HCT116 (cell line): ENCODE measurements around the gene KIRREL1. TPM values are rescaled to one million over a fixed set of nuclear protein-coding genes. Genes with fewer than 3 reads are reported as not detected.
A peak's percentile ranks its signal among the peaks of the same experiment; 100 is the strongest.

ENCODE experiments used
- ATAC-seq: fragments of 200-7000 bp; cut with Tn5 transposase; 2 replicates; pipeline ENCODE4 v1.9.1; 2020; ENCODE audit warnings: mild to moderate bottlenecking, moderate library complexity
- BruUV-seq: library from RNA; stranded (reverse); fragments of 400-500 nt; replicated peaks from 2 replicates; lab custom pipeline; 2021; lab: Mats Ljungman, UMichigan
- CTCF ChIA-PET: fragments of 300-600 bp; sonication (Branson Sonifier 250); formaldehyde crosslinking; loops from one replicate; lab custom pipeline; 2021; ENCODE audit warnings: antibody characterized with exemption; lab: Charles Lee
- POLR2A ChIA-PET: fragments of 300-600, 350-600 bp; sonication (Branson Sonifier 250); formaldehyde crosslinking; loops from one replicate; lab custom pipeline; 2021; ENCODE audit warnings: antibody characterized with exemption; lab: Charles Lee
- RAD21 ChIA-PET, 2 experiments: fragments of 300-600 bp; sonication (Branson Sonifier 250); formaldehyde crosslinking; loops; one replicate each; lab custom pipeline; 2023; ENCODE audit warnings: low total read pairs in 2 of 2; ENCODE audit not compliant: uncharacterized antibody in 2 of 2, unreplicated experiment in 2 of 2, low non-redundant PET in 1 of 2; lab: Charles Lee
- DNase-seq: peaks from one replicate; pipeline ENCODE4 v3.0.0-alpha.2; 2010; ENCODE audit warnings: low read depth, low spot score
- H2AFZ ChIP-seq: fragments of 200-600 bp; shearing (Covaris generic), sonication (generic); 2 replicates; pipeline ENCODE4 v1.6.1; 2017; ENCODE audit warnings: low read depth, mixed run types, mixed read lengths, antibody characterized with exemption, low read length; ENCODE audit not compliant: poor library complexity, severe bottlenecking
- H3K27ac ChIP-seq: 2 replicates; pipeline ENCODE4 v1.5.1; 2012; ENCODE audit warnings: low read depth, low read length
- H3K27me3 ChIP-seq: fragments of 200-600 bp; sonication (generic); 2 replicates; pipeline ENCODE4 v1.6.1; 2016; ENCODE audit warnings: mixed run types, low read length, mixed read lengths; ENCODE audit not compliant: insufficient read depth
- H3K36me3 ChIP-seq, 2 experiments: fragments of 200-500 bp in 1 of 2; fragments of 200-600 bp in 1 of 2; sonication (Bioruptor generic) in 1 of 2; sonication (generic) in 1 of 2; 2 replicates each; pipeline versions ENCODE4 v1.5.1 to v1.6.1; 2014 to 2016; ENCODE audit warnings: low read length in 2 of 2, inconsistent platforms in 1 of 2, mixed read lengths in 1 of 2, mixed run types in 1 of 2; ENCODE audit not compliant: insufficient read depth in 2 of 2, control insufficient read depth in 1 of 2
- H3K4me1 ChIP-seq, 2 experiments: fragments of 200-600 bp in 1 of 2; sonication (generic) in 1 of 2; 2 replicates each; pipeline versions ENCODE4 v1.5.1 to v1.6.1; 2012 to 2017; ENCODE audit warnings: low read length in 2 of 2, inconsistent platforms in 1 of 2, mild to moderate bottlenecking in 1 of 2, mixed read lengths in 1 of 2, mixed run types in 1 of 2, moderate library complexity in 1 of 2; ENCODE audit not compliant: insufficient read depth in 2 of 2, control insufficient read depth in 1 of 2
- H3K4me2 ChIP-seq: fragments of 200-600 bp; sonication (generic); 2 replicates; pipeline ENCODE4 v1.6.1; 2017; ENCODE audit warnings: mixed run types, low read length, mixed read lengths
- H3K4me3 ChIP-seq, 2 experiments: fragments of 200-600 bp in 1 of 2; sonication (generic) in 1 of 2; replicated peaks in 1 of 2; 2 replicates each; pipeline ENCODE4 v1.5.1; 2011 to 2016; ENCODE audit warnings: low read length in 2 of 2, control low read depth in 1 of 2, low read depth in 1 of 2, mild to moderate bottlenecking in 1 of 2, mixed read lengths in 1 of 2, mixed run types in 1 of 2
- H3K79me2 ChIP-seq: fragments of 200-600 bp; sonication (generic); 2 replicates; pipeline ENCODE4 v1.6.1; 2017; ENCODE audit warnings: mild to moderate bottlenecking, mixed run types, low read length, moderate library complexity, mixed read lengths; ENCODE audit not compliant: insufficient read depth
- H3K9ac ChIP-seq: fragments of 200-600 bp; sonication (generic); 2 replicates; pipeline ENCODE4 v1.6.1; 2016; ENCODE audit warnings: low read length, mixed read lengths
- H3K9me2 ChIP-seq: fragments of 200-600 bp; sonication (generic), shearing (Covaris generic); 2 replicates; pipeline ENCODE4 v1.6.1; 2017; ENCODE audit warnings: mixed run types, mild to moderate bottlenecking, moderate library complexity; ENCODE audit not compliant: insufficient read depth
- H3K9me3 ChIP-seq, 2 experiments: fragments of 200-500 bp in 1 of 2; fragments of 200-600 bp in 1 of 2; sonication (Bioruptor generic) in 1 of 2; sonication (generic) in 1 of 2; 2 replicates each; pipeline ENCODE4 v1.6.1; 2014 to 2017; ENCODE audit warnings: low read length in 2 of 2, mixed read lengths in 2 of 2, inconsistent platforms in 1 of 2, low read depth in 1 of 2, mild to moderate bottlenecking in 1 of 2, mixed run types in 1 of 2, moderate library complexity in 1 of 2; ENCODE audit not compliant: control insufficient read depth in 1 of 2, insufficient read depth in 1 of 2
- H4K20me1 ChIP-seq: fragments of 200-600 bp; sonication (generic), shearing (Covaris generic); 2 replicates; pipeline ENCODE4 v1.6.1; 2017; ENCODE audit warnings: mixed run types, mild to moderate bottlenecking, moderate library complexity; ENCODE audit not compliant: insufficient read depth
- CEBPB ChIP-seq: IDR thresholded peaks from 2 replicates; pipeline ENCODE4 v1.6.1; 2012; ENCODE audit warnings: low read depth
- EZH2 ChIP-seq: fragments of 200-600 bp; sonication (generic); IDR thresholded peaks from 2 replicates; pipeline ENCODE4 v1.6.1; 2017; ENCODE audit warnings: antibody characterized with exemption, mixed run types
- intact Hi-C: fragments of 100-400 bp; cut with micrococcal nuclease; formaldehyde crosslinking; loops from 2 replicates; pipeline ENCODE4 v1.10.0; 2022
- total RNA-seq: library from RNA; stranded (reverse); gene quantifications from one replicate; pipeline ENCODE4 v1.2.1, GENCODE V29; 2021; ENCODE audit not compliant: unreplicated experiment
- TF ChIP-seq, protein P1 (sequence below), 3 experiments: fragments of 200-600 bp in 1 of 3; sonication (generic) in 1 of 3; IDR thresholded peaks in 2 of 3; conservative IDR thresholded peaks in 1 of 3; 2 replicates each; pipeline ENCODE4 v1.5.1; 2012 to 2017; ENCODE audit warnings: low read depth in 2 of 3, low read length in 2 of 3, antibody characterized with exemption in 1 of 3, borderline replicate concordance in 1 of 3, control low read depth in 1 of 3, mild to moderate bottlenecking in 1 of 3, mixed read lengths in 1 of 3, mixed run types in 1 of 3, moderate library complexity in 1 of 3; ENCODE audit not compliant: insufficient read depth in 1 of 3

KIRREL1 gene
- total RNA-seq, 1 experiment from 2014 or later = 20.0 TPM

DNA sequence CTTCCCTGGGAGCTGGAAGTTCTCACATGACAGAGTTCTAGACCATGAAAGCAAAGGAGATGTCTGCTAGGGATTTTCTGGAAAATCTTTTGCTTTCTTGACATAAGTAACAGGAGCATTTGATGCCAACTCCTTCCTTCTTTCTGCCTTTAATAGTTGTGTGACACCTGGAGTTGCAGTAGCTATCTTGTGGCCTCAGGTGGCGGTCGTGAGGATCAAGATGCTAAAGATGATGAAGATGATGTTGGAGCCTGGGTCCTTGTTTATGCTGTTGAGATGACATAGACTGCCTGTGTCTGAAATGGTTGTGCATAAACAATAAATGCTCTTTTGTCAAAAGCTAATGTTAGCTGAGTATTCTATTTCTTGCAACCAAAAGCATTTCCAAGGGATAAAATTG is 32.7 kb upstream of the KIRREL1 start:
- H3K9ac ChIP-seq = no peak overlapping the region
- peaks cover 0 to 10% of the 10 kb centered on the region in 2 experiments; a peak in 2 of 4 replicates for H3K4me1 ChIP-seq
- no peak overlapping the region for H3K27ac ChIP-seq
- ChIA-PET RAD21 (interaction anchor here (0.8 to 1.6 kb wide), 2 partner anchors 83 to 161 kb away, joined by 3 read pairs; no protein-coding TSS in a partner anchor), POLR2A (interaction anchor here (1.0 kb wide), 1 partner anchor 161 kb away, joined by 6 read pairs; no protein-coding TSS in a partner anchor), CTCF (interaction anchor here (0.9 to 16.1 kb wide), 5 partner anchors 8 to 158 kb away, joined by 3 to 393 read pairs (median 3); no protein-coding TSS in a partner anchor)
- H2AFZ ChIP-seq = no peak overlapping the region
- ATAC-seq (peak; percentile 37; the same call in 1 of the 2 replicates), DNase-seq (no peak)
- H4K20me1 ChIP-seq = no peaks in the 10 kb centered on the region
- no peaks in the 10 kb centered on the region for H3K36me3 ChIP-seq
- intact Hi-C loops = loop anchor here (5.0 to 10.0 kb wide), 2 partner anchors 1037 to 1114 kb away; partner anchors contain the start of gene AIM2
- BruUV-seq = no TSS peak
- no peak overlapping the region for H3K4me2 ChIP-seq
- H3K9me3 ChIP-seq = no peaks in the 10 kb centered on the region
- no peaks in the 10 kb centered on the region for H3K9me2 ChIP-seq
- no peak for TF ChIP-seq CEBPB
- TF ChIP-seq, protein P1, sequence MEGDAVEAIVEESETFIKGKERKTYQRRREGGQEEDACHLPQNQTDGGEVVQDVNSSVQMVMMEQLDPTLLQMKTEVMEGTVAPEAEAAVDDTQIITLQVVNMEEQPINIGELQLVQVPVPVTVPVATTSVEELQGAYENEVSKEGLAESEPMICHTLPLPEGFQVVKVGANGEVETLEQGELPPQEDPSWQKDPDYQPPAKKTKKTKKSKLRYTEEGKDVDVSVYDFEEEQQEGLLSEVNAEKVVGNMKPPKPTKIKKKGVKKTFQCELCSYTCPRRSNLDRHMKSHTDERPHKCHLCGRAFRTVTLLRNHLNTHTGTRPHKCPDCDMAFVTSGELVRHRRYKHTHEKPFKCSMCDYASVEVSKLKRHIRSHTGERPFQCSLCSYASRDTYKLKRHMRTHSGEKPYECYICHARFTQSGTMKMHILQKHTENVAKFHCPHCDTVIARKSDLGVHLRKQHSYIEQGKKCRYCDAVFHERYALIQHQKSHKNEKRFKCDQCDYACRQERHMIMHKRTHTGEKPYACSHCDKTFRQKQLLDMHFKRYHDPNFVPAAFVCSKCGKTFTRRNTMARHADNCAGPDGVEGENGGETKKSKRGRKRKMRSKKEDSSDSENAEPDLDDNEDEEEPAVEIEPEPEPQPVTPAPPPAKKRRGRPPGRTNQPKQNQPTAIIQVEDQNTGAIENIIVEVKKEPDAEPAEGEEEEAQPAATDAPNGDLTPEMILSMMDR (IDR thresholded peaks at IDR 0.05 in 2 of 3, conservative IDR thresholded peaks at IDR 0.05 in 1 of 3; ENCODE audit: borderline replicate concordance in 1 of 3, insufficient read depth in 1 of 3, low read depth in 2 of 3, low read length in 2 of 3) = peak in 2 of 3 experiments; percentile 30 to 53; a peak in 3 of 6 replicates
- TF ChIP-seq EZH2 = no peak
- no peak overlapping the region for H3K4me3 ChIP-seq
- peaks cover 45% of the 10 kb centered on the region for H3K27me3 ChIP-seq
- no peaks in the 10 kb centered on the region for H3K79me2 ChIP-seq
